ENCODE measurements around the gene CNKSR3. TPM values are rescaled to one million over a fixed set of nuclear protein-coding genes. Genes with fewer than 3 reads are reported as not detected.

Gene CNKSR3
- total and polyA plus RNA-seq, 7 experiments from 2014 or later, result 0.01 to 0.17 (median 0.16) TPM; not detected in 4

DNA sequence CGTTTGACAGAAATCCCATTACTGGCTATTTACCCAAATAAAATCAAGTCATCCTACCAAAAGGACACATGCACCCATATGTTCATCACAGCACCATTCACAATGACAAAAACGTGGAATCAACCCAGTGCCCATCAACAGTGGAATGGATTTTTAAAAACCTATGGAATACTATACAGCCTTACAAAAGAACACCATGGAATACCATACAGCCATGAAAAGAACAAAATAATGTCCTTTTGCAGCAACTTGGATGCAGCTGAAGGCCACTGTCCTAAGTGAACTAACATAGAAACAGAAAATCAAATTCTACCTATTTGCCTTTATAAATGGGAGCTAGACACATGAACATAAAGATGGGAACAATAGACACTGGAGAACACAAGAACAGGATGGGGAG lies 136.5 kb downstream of the CNKSR3 start:
- Histone ChIP-seq H3K36me3 (ENCODE audit: control insufficient read depth in 2 of 3, insufficient read depth in 3 of 3, low read length in 3 of 3) (no peaks in the 10 kb centered on the region), H3K4me3 (ENCODE audit: low read length) (no peak overlapping the region), H3K4me1 (ENCODE audit: control insufficient read depth in 2 of 2, insufficient read depth in 2 of 2, low read length in 2 of 2) (no peaks in the 10 kb centered on the region), H3K27ac (ENCODE audit: low read depth, low read length) (no peak overlapping the region), H3K27me3 (ENCODE audit: control insufficient read depth in 2 of 2, insufficient read depth in 2 of 2, low read length in 2 of 2) (no peaks in the 10 kb centered on the region), H3K9me3 (ENCODE audit: control insufficient read depth in 2 of 3, low read length in 3 of 3) (no peaks in the 10 kb centered on the region)
- H3K36me3 Mint-ChIP-seq, result no peaks in the 10 kb centered on the region
- no peak overlapping the region for H3K27ac Mint-ChIP-seq
- peaks cover 0 to 3% (median 0%) of the 10 kb centered on the region in 11 donors for H3K9me3 Mint-ChIP-seq
- intact Hi-C loops (cut with micrococcal nuclease), result no loop called here
- peaks cover 0 to 3% (median 0%) of the 10 kb centered on the region in 5 donors for H3K27me3 Mint-ChIP-seq
- CTCF ChIA-PET, result no interaction called here
- no peak overlapping the region for H3K4me3 Mint-ChIP-seq
- POLR2A ChIA-PET, result no interaction called here
- peaks cover 0 to 7% (median 4%) of the 10 kb centered on the region in 7 donors for H3K4me1 Mint-ChIP-seq
- DNase-seq (no peak), ATAC-seq (no peak)

- POLR2A ChIA-PET, result interaction anchor here (0.6 kb wide), 1 partner anchor 219 kb away, joined by 4 read pairs; no protein-coding TSS in a partner anchor
- no peaks in the 10 kb centered on the region for H3K36me3 Mint-ChIP-seq
- H3K9me3 ChIP-seq (ENCODE audit: control insufficient read depth in 2 of 3, low read length in 3 of 3), result no peaks in the 10 kb centered on the region
- H3K36me3 ChIP-seq (ENCODE audit: control insufficient read depth in 2 of 3, insufficient read depth in 3 of 3, low read length in 3 of 3), result no peaks in the 10 kb centered on the region
- CTCF ChIA-PET, result interaction anchor here (1.2 to 2.8 kb wide), 8 partner anchors 82 to 220 kb away, joined by 3 to 11 read pairs (median 7); no protein-coding TSS in a partner anchor
- H3K4me3 ChIP-seq (ENCODE audit: low read length), result no peak overlapping the region
- ATAC-seq, result no peak
- intact Hi-C loops (cut with micrococcal nuclease), result no loop called here
- H3K27ac ChIP-seq (ENCODE audit: low read depth, low read length), result no peak overlapping the region
- no peak overlapping the region for H3K27ac Mint-ChIP-seq
- H3K9me3 Mint-ChIP-seq, result peaks cover 0 to 3% (median 0%) of the 10 kb centered on the region in 11 donors
- no peaks in the 10 kb centered on the region for H3K27me3 ChIP-seq (ENCODE audit: control insufficient read depth in 2 of 2, insufficient read depth in 2 of 2, low read length in 2 of 2)
- no peaks in the 10 kb centered on the region for H3K4me1 ChIP-seq (ENCODE audit: control insufficient read depth in 2 of 2, insufficient read depth in 2 of 2, low read length in 2 of 2)
- H3K27me3 Mint-ChIP-seq, result peaks cover 0 to 2% (median 0%) of the 10 kb centered on the region in 5 donors
- DNase-seq, result no peak
- peaks cover 0 to 20% (median 11%) of the 10 kb centered on the region in 7 donors for H3K4me1 Mint-ChIP-seq
- H3K4me3 Mint-ChIP-seq, result no peak overlapping the region
These were observed 139.2 kb downstream of the CNKSR3 start for GRCh38 chr6:154371281-154371680.

GRCh38 chr6:154370545-154370944 lies 139.9 kb downstream of the CNKSR3 start:
- no peak overlapping the region for H3K4me3 ChIP-seq (ENCODE audit: low read length)
- H3K27me3 ChIP-seq (ENCODE audit: control insufficient read depth in 2 of 2, insufficient read depth in 2 of 2, low read length in 2 of 2), result no peaks in the 10 kb centered on the region
- no peaks in the 10 kb centered on the region for H3K36me3 ChIP-seq (ENCODE audit: control insufficient read depth in 2 of 3, insufficient read depth in 3 of 3, low read length in 3 of 3)
- intact Hi-C loops (cut with micrococcal nuclease), result loop anchor here (1.0 kb wide), 2 partner anchors 93 to 216 kb away; no protein-coding TSS in a partner anchor
- ATAC-seq (peak; percentile 58), DNase-seq (peak in 6 of 9 donors; percentile 13 to 37 (median 24))
- H3K4me1 ChIP-seq (ENCODE audit: control insufficient read depth in 2 of 2, insufficient read depth in 2 of 2, low read length in 2 of 2), result no peaks in the 10 kb centered on the region
- no peak overlapping the region for H3K27ac ChIP-seq (ENCODE audit: low read depth, low read length)
- CTCF ChIA-PET, result interaction anchor here (0.5 to 2.8 kb wide), 10 partner anchors 9 to 219 kb away, joined by 3 to 11 read pairs (median 4); no protein-coding TSS in a partner anchor
- H3K9me3 ChIP-seq (ENCODE audit: control insufficient read depth in 2 of 3, low read length in 3 of 3), result no peaks in the 10 kb centered on the region
- POLR2A ChIA-PET, result interaction anchor here (0.6 to 0.8 kb wide), 2 partner anchors 52 to 218 kb away, joined by 3 to 4 read pairs; no protein-coding TSS in a partner anchor
- H3K36me3 Mint-ChIP-seq, result no peaks in the 10 kb centered on the region
- peaks cover 0 to 3% (median 0%) of the 10 kb centered on the region in 11 donors for H3K9me3 Mint-ChIP-seq
- peak overlapping the region in 1 of 10 donors; percentile 24 for H3K4me3 Mint-ChIP-seq
- H3K4me1 Mint-ChIP-seq, result peaks cover 0 to 20% (median 11%) of the 10 kb centered on the region in 7 donors
- H3K27ac Mint-ChIP-seq, result peak overlapping the region in 2 of 9 donors; percentile 20 to 63
- peaks cover 0 to 3% (median 0%) of the 10 kb centered on the region in 5 donors for H3K27me3 Mint-ChIP-seq

GRCh38 chr6:154367839-154368695 lies 142.4 kb downstream of the CNKSR3 start:
- no peaks in the 10 kb centered on the region for H3K9me3 ChIP-seq (ENCODE audit: control insufficient read depth in 2 of 3, low read length in 3 of 3)
- POLR2A ChIA-PET, result interaction anchor here (0.5 to 0.6 kb wide), 2 partner anchors 127 to 221 kb away, joined by 3 read pairs; no protein-coding TSS in a partner anchor
- CTCF ChIA-PET, result interaction anchor here (1.0 to 1.3 kb wide), 4 partner anchors 91 to 213 kb away, joined by 3 to 4 read pairs (median 4); no protein-coding TSS in a partner anchor
- H3K27me3 Mint-ChIP-seq, result peaks cover 0 to 4% (median 0%) of the 10 kb centered on the region in 5 donors
- H3K4me1 Mint-ChIP-seq, result peaks cover 0 to 20% (median 11%) of the 10 kb centered on the region in 7 donors
- peak overlapping the region in 1 of 9 donors; percentile 6 for H3K27ac Mint-ChIP-seq
- H3K36me3 Mint-ChIP-seq, result no peaks in the 10 kb centered on the region
- no peaks in the 10 kb centered on the region for H3K27me3 ChIP-seq (ENCODE audit: control insufficient read depth in 2 of 2, insufficient read depth in 2 of 2, low read length in 2 of 2)
- DNase-seq, result no peak
- no peak overlapping the region for H3K4me3 Mint-ChIP-seq
- intact Hi-C loops (cut with micrococcal nuclease), result no loop called here
- H3K4me3 ChIP-seq (ENCODE audit: low read length), result no peak overlapping the region
- H3K36me3 ChIP-seq (ENCODE audit: control insufficient read depth in 2 of 3, insufficient read depth in 3 of 3, low read length in 3 of 3), result no peaks in the 10 kb centered on the region
- H3K4me1 ChIP-seq (ENCODE audit: control insufficient read depth in 2 of 2, insufficient read depth in 2 of 2, low read length in 2 of 2), result no peaks in the 10 kb centered on the region
- H3K9me3 Mint-ChIP-seq, result no peaks in the 10 kb centered on the region
- no peak overlapping the region for H3K27ac ChIP-seq (ENCODE audit: low read depth, low read length)
- ATAC-seq, result no peak

GRCh38 chr6:154367336-154367735 lies 143.1 kb downstream of the CNKSR3 start:
- H3K27ac Mint-ChIP-seq, result no peak overlapping the region
- H3K36me3 Mint-ChIP-seq, result no peaks in the 10 kb centered on the region
- CTCF ChIA-PET, result interaction anchor here (1.3 kb wide), 1 partner anchor 211 kb away, joined by 4 read pairs; no protein-coding TSS in a partner anchor
- no peak for ATAC-seq
- Histone ChIP-seq H3K4me3 (ENCODE audit: low read length) (no peak overlapping the region), H3K9me3 (ENCODE audit: control insufficient read depth in 2 of 3, low read length in 3 of 3) (no peaks in the 10 kb centered on the region), H3K36me3 (ENCODE audit: control insufficient read depth in 2 of 3, insufficient read depth in 3 of 3, low read length in 3 of 3) (no peaks in the 10 kb centered on the region), H3K27me3 (ENCODE audit: control insufficient read depth in 2 of 2, insufficient read depth in 2 of 2, low read length in 2 of 2) (no peaks in the 10 kb centered on the region), H3K4me1 (ENCODE audit: control insufficient read depth in 2 of 2, insufficient read depth in 2 of 2, low read length in 2 of 2) (no peaks in the 10 kb centered on the region), H3K27ac (ENCODE audit: low read depth, low read length) (no peak overlapping the region)
- peaks cover 0 to 5% (median 0%) of the 10 kb centered on the region in 5 donors for H3K27me3 Mint-ChIP-seq
- DNase-seq, result no peak
- H3K9me3 Mint-ChIP-seq, result no peaks in the 10 kb centered on the region
- POLR2A ChIA-PET, result interaction anchor here (0.5 kb wide), 1 partner anchor 220 kb away, joined by 3 read pairs; no protein-coding TSS in a partner anchor
- intact Hi-C loops (cut with micrococcal nuclease), result no loop called here
- H3K4me1 Mint-ChIP-seq, result peaks cover 0 to 20% (median 11%) of the 10 kb centered on the region in 7 donors
- no peak overlapping the region for H3K4me3 Mint-ChIP-seq

DNA sequence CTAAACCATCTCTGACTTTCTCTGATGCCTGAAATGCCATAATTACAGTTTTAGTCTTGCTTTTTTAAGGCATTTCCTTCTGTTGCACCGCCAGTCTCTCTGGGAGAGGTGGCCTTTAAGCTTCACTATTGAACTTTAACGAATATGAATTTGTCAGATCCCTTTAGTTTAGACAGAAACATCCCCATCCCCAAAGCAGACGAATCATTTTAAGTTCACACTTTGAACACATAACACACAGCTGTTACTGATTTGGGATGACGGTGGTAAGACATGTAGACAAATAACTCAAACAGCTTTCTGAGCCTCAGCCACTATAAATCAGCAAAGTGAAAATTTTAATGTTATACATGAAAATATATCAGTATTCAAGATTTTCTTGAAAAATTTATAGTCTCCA lies 146.7 kb downstream of the CNKSR3 start:
- Mint-ChIP-seq H3K4me3 (no peak overlapping the region), H3K4me1 (peaks cover 4 to 35% (median 25%) of the 10 kb centered on the region in 7 donors), H3K9me3 (no peaks in the 10 kb centered on the region), H3K27me3 (peaks cover 0 to 15% (median 0%) of the 10 kb centered on the region in 5 donors), H3K36me3 (no peaks in the 10 kb centered on the region), H3K27ac (no peak overlapping the region)
- Histone ChIP-seq H3K9me3 (ENCODE audit: control insufficient read depth in 2 of 3, low read length in 3 of 3) (no peaks in the 10 kb centered on the region), H3K36me3 (ENCODE audit: control insufficient read depth in 2 of 3, insufficient read depth in 3 of 3, low read length in 3 of 3) (no peaks in the 10 kb centered on the region), H3K4me3 (ENCODE audit: low read length) (no peak overlapping the region), H3K27ac (ENCODE audit: low read depth, low read length) (no peak overlapping the region), H3K4me1 (ENCODE audit: control insufficient read depth in 2 of 2, insufficient read depth in 2 of 2, low read length in 2 of 2) (peaks cover 0 to 5% of the 10 kb centered on the region in 2 donors), H3K27me3 (ENCODE audit: control insufficient read depth in 2 of 2, insufficient read depth in 2 of 2, low read length in 2 of 2) (no peaks in the 10 kb centered on the region)
- intact Hi-C loops (cut with micrococcal nuclease), result no loop called here
- CTCF ChIA-PET, result no interaction called here
- ATAC-seq (no peak), DNase-seq (no peak)
- POLR2A ChIA-PET, result no interaction called here

All from naive thymus-derived CD4-positive, alpha-beta T cell (primary cell).